Activated naive CD8-positive, alpha-beta T cell treated with anti-CD3 and anti-CD28 coated beads, Interleukin-2, amount 10 ng/mL, durations not matched to agents 7 days and 5 days (primary cell): ENCODE measurements around the gene COG4. TPM values are rescaled to one million over a fixed set of nuclear protein-coding genes. Genes with fewer than 3 reads are reported as not detected.

Source experiments
- ATAC-seq: fragments of 150-1000 bp; cut with Tn5 transposase; one replicate; pipeline ENCODE4 v1.10.0; 2021; ENCODE audit warnings: low read depth, moderate library complexity
- POLR2A ChIA-PET: fragments of 350-600 bp; sonication (Branson Sonifier 250); formaldehyde crosslinking; loops from one replicate; lab custom pipeline; 2021; ENCODE audit warnings: antibody characterized with exemption; lab: Charles Lee
- DNase-seq: peaks from one replicate; pipeline ENCODE4 v3.0.0; 2021
- H3K27ac Mint-ChIP-seq: one replicate; pipeline ENCODE4 v1.8.0; 2022; ENCODE audit warnings: mild to moderate bottlenecking, mixed read lengths
- H3K27me3 Mint-ChIP-seq: one replicate; pipeline ENCODE4 v1.8.0; 2022; ENCODE audit warnings: mild to moderate bottlenecking, moderate library complexity, mixed read lengths
- H3K36me3 Mint-ChIP-seq: one replicate; pipeline ENCODE4 v1.8.0; 2021; ENCODE audit warnings: mild to moderate bottlenecking, mixed read lengths
- H3K4me1 Mint-ChIP-seq: one replicate; pipeline ENCODE4 v1.8.0; 2021; ENCODE audit warnings: mixed read lengths
- H3K4me3 Mint-ChIP-seq: one replicate; pipeline ENCODE4 v1.8.0; 2022; ENCODE audit warnings: mild to moderate bottlenecking, moderate library complexity, mixed read lengths
- H3K9me3 Mint-ChIP-seq: one replicate; pipeline ENCODE4 v1.8.0; 2021; ENCODE audit warnings: mixed read lengths
- total RNA-seq, 2 experiments: library from RNA; stranded (reverse); gene quantifications; one replicate each; pipeline ENCODE4 v1.2.3, GENCODE V29; 2021

The COG4 gene
- total RNA-seq, 2 experiments from 2014 or later, result 73.8 to 75.3 TPM

GRCh38 chr16:70484867-70485266 is 38.5 kb downstream of the COG4 start:
- H3K4me1 Mint-ChIP-seq, result no peaks in the 10 kb centered on the region
- no peaks in the 10 kb centered on the region for H3K27me3 Mint-ChIP-seq
- DNase-seq, result no peak
- H3K27ac Mint-ChIP-seq, result no peak overlapping the region
- POLR2A ChIA-PET, result interaction anchor here (0.7 to 1.0 kb wide), 2 partner anchors 104 to 196 kb away, joined by 3 to 4 read pairs; partner anchors contain the start of gene AARS1
- no peaks in the 10 kb centered on the region for H3K9me3 Mint-ChIP-seq
- H3K36me3 Mint-ChIP-seq, result peaks cover 12% of the 10 kb centered on the region
- no peak for ATAC-seq
- H3K4me3 Mint-ChIP-seq, result no peak overlapping the region

DNA sequence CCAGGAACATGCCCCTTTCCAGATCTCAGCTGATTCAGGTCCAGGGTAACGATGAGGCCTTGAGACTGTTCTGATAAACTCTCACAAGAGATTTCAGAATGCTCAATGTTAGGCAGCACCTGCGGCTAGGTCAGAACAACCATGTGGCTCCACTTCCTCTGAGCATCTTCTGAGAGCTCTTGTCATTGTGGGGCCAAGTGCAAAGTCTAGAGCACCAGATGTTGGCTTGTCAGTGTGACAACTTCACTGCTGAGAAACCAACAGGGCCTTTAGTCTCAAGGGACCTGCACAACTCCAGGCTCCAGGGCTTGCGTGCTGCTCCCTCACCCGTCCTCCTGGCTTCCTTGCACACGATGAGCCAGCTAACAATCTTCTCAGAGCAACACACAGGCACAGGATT is 39.9 kb downstream of the COG4 start:
- no peaks in the 10 kb centered on the region for H3K27me3 Mint-ChIP-seq
- H3K27ac Mint-ChIP-seq, result no peak overlapping the region
- no peaks in the 10 kb centered on the region for H3K9me3 Mint-ChIP-seq
- no peak overlapping the region for H3K4me3 Mint-ChIP-seq
- peaks cover 10% of the 10 kb centered on the region for H3K36me3 Mint-ChIP-seq
- POLR2A ChIA-PET, result interaction anchor here (0.6 kb wide), 2 partner anchors 8 to 52 kb away, joined by 4 to 5 read pairs; no protein-coding TSS in a partner anchor
- no peak for DNase-seq
- H3K4me1 Mint-ChIP-seq, result peaks cover 5% of the 10 kb centered on the region
- ATAC-seq, result no peak

GRCh38 chr16:70482624-70483023 is 40.7 kb downstream of the COG4 start:
- POLR2A ChIA-PET, result no interaction called here
- Mint-ChIP-seq H3K27ac (no peak overlapping the region), H3K4me3 (no peak overlapping the region)

DNA sequence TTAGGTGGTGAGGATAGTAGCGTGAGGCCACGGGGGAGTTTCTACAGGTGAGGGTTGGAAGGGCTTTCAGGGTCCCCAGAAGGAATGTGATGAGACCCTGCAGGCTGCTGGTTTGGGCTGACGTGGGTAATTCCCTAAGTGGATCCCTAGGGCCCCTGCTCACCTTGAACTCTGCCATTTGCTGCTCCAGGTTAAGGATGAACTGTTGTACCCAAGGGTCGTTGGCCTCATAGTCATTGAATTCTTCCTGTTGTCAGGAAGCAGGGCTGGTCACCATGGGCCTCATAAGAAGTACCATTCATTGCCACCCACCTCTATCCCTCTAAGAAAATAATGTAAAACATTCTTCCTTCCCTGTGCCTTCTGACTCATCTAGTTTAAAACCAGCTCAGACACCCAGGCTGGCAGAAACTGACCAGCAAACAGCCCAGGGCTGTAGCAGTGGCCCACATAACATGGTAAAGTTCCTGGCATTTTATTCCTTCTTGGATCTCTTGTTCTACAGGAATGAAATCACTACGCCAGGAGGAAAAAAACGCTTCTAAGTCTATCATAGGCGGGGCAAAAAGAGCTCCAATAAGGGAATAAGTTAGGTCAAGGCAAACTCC is 41.3 kb downstream of the COG4 start:
- no peaks in the 10 kb centered on the region for H3K27me3 Mint-ChIP-seq
- DNase-seq (no peak), ATAC-seq (no peak)
- peaks cover 8% of the 10 kb centered on the region for H3K4me1 Mint-ChIP-seq
- H3K36me3 Mint-ChIP-seq, result peaks cover 10% of the 10 kb centered on the region
- POLR2A ChIA-PET, result no interaction called here
- no peaks in the 10 kb centered on the region for H3K9me3 Mint-ChIP-seq
- H3K27ac Mint-ChIP-seq, result no peak overlapping the region
- H3K4me3 Mint-ChIP-seq, result no peak overlapping the region

More at GRCh38 chr16:70482624-70483023, 40.7 kb downstream of the COG4 start:
- ATAC-seq, result no peak
- Mint-ChIP-seq H3K4me1 (peaks cover 5% of the 10 kb centered on the region), H3K27me3 (no peaks in the 10 kb centered on the region), H3K36me3 (peaks cover 10% of the 10 kb centered on the region), H3K9me3 (no peaks in the 10 kb centered on the region)
- DNase-seq, result no peak

DNA sequence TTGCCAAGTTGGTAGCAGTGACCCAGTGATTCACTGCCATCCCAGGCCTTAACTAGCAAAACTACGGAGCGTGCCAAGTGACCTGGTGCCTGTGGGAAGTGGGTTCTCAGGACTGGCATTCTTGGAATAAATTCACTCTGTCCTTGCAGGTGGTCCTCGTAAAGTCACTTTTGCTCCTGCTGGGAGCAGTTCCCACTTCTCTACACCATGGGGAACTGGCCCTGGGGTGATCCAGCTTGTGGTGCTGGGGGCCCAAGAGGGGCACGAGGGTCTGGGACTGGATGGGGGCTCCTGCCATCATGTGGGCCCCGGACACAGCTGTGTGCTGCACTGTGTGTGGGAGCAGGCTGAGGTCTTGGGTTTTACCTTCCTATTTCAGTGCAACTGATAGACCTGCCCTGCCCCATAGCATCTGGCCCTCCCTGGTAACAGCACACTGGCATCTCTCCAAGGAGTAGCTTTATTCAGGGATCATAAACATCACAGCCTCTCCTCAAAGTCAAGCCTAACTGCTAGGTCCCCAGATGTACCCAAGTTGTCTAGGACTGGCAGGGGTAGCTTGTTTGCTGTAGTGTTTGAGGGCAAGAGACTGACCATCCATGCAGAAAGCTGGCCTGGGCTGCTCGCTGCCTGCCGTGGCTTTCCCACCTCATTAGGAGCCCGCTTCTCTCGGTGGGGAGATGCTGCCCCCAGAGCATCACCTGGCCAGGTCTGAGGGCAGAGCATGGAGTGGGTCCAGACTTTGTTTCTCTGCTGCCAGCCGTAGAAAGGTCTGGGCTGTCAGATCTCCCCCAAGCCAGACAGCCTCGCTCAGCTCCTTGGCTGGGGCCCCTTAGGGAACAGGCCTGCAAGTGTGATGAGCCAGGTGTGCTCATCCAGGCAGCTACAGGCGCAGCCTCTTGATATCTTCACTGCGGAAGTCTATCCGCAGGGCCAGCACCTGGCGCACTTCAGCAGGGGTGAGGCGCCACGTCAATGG is 42.9 kb downstream of the COG4 start:
- no peak overlapping the region for H3K4me3 Mint-ChIP-seq
- POLR2A ChIA-PET, result interaction anchor here (0.7 to 1.3 kb wide), 2 partner anchors 11 to 182 kb away, joined by 3 read pairs; partner anchors contain the start of gene DDX19B
- no peak for ATAC-seq

DNA sequence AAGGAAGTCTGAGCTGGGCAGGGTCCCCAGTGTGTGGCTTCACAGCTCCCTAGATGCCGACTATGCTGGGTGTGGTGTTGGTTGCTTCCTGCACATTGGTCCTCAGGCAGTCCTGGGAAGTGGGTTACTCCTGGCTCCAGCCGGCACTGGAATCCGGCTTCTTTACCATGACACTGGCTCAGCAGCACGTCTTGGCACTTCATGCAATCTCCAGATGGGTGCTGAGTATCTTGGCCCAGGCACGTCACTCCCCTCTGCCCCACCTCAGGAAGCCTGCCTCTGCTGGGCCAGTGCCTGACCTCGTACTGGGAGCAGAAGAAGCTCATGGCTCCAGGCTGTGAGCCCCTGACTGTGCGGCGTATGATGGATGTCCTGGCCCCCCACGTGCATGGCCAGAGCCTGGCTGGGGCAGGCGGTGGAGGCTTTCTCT is 44.4 kb downstream of the COG4 start:
- H3K27me3 Mint-ChIP-seq, result no peaks in the 10 kb centered on the region
- no peak overlapping the region for H3K4me3 Mint-ChIP-seq
- H3K27ac Mint-ChIP-seq, result peak overlapping the region; percentile 51
- ATAC-seq (no peak), DNase-seq (no peak)
- H3K4me1 Mint-ChIP-seq, result peaks cover 14% of the 10 kb centered on the region
- POLR2A ChIA-PET, result interaction anchor here (1.1 kb wide), 1 partner anchor 99 kb away, joined by 3 read pairs; no protein-coding TSS in a partner anchor
- no peaks in the 10 kb centered on the region for H3K9me3 Mint-ChIP-seq
- H3K36me3 Mint-ChIP-seq, result peaks cover 2% of the 10 kb centered on the region

More for the DNA sequence above, 42.9 kb downstream of the COG4 start:
- H3K4me1 Mint-ChIP-seq, result peaks cover 14% of the 10 kb centered on the region
- no peak overlapping the region for H3K27ac Mint-ChIP-seq
- no peaks in the 10 kb centered on the region for H3K27me3 Mint-ChIP-seq
- H3K36me3 Mint-ChIP-seq, result peaks cover 3% of the 10 kb centered on the region
- DNase-seq, result no peak
- H3K9me3 Mint-ChIP-seq, result no peaks in the 10 kb centered on the region

GRCh38 chr16:70478169-70478568 is 45.2 kb downstream of the COG4 start:
- DNase-seq, result no peak
- Mint-ChIP-seq H3K4me1 (peaks cover 14% of the 10 kb centered on the region), H3K4me3 (no peak overlapping the region), H3K9me3 (no peaks in the 10 kb centered on the region), H3K27ac (peak overlapping the region; percentile 76), H3K36me3 (peaks cover under 1% of the 10 kb centered on the region), H3K27me3 (no peaks in the 10 kb centered on the region)
- POLR2A ChIA-PET, result interaction anchor here (0.8 to 1.1 kb wide), 2 partner anchors 97 to 99 kb away, joined by 3 read pairs; no protein-coding TSS in a partner anchor
- no peak for ATAC-seq

GRCh38 chr16:70476272-70477020 is 46.9 kb downstream of the COG4 start:
- no peaks in the 10 kb centered on the region for H3K27me3 Mint-ChIP-seq
- H3K4me1 Mint-ChIP-seq, result peaks cover 14% of the 10 kb centered on the region
- POLR2A ChIA-PET, result interaction anchor here (0.8 kb wide), 1 partner anchor 10 kb away, joined by 3 read pairs; no protein-coding TSS in a partner anchor
- H3K9me3 Mint-ChIP-seq, result no peaks in the 10 kb centered on the region
- no peak for DNase-seq
- no peak overlapping the region for H3K4me3 Mint-ChIP-seq
- no peaks in the 10 kb centered on the region for H3K36me3 Mint-ChIP-seq
- peak overlapping the region; percentile 79 for H3K27ac Mint-ChIP-seq
- ATAC-seq, result peak; percentile 81

GRCh38 chr16:70475054-70475871 is 48.1 kb downstream of the COG4 start:
- H3K27me3 Mint-ChIP-seq, result no peaks in the 10 kb centered on the region
- H3K4me1 Mint-ChIP-seq, result peaks cover 14% of the 10 kb centered on the region
- DNase-seq, result no peak
- H3K36me3 Mint-ChIP-seq, result no peaks in the 10 kb centered on the region
- H3K4me3 Mint-ChIP-seq, result no peak overlapping the region
- no peaks in the 10 kb centered on the region for H3K9me3 Mint-ChIP-seq
- POLR2A ChIA-PET, result no interaction called here
- H3K27ac Mint-ChIP-seq, result no peak overlapping the region
- no peak for ATAC-seq

GRCh38 chr16:70474320-70475053 is 48.9 kb downstream of the COG4 start:
- Mint-ChIP-seq H3K27ac (no peak overlapping the region), H3K4me1 (peaks cover 14% of the 10 kb centered on the region), H3K9me3 (no peaks in the 10 kb centered on the region), H3K27me3 (no peaks in the 10 kb centered on the region), H3K36me3 (no peaks in the 10 kb centered on the region), H3K4me3 (no peak overlapping the region)
- ATAC-seq (no peak), DNase-seq (no peak)
- POLR2A ChIA-PET, result no interaction called here

GRCh38 chr16:70473446-70474319 is 49.7 kb downstream of the COG4 start:
- ATAC-seq (no peak), DNase-seq (no peak)
- H3K4me1 Mint-ChIP-seq, result peaks cover 11% of the 10 kb centered on the region
- H3K9me3 Mint-ChIP-seq, result no peaks in the 10 kb centered on the region
- H3K4me3 Mint-ChIP-seq, result no peak overlapping the region
- POLR2A ChIA-PET, result no interaction called here
- no peaks in the 10 kb centered on the region for H3K27me3 Mint-ChIP-seq
- no peak overlapping the region for H3K27ac Mint-ChIP-seq
- no peaks in the 10 kb centered on the region for H3K36me3 Mint-ChIP-seq
